Astrocyte (in vitro differentiated cells and primary cell): ENCODE measurements around the gene POC1B. TPM values are rescaled to one million over a fixed set of nuclear protein-coding genes. Genes with fewer than 3 reads are reported as not detected.

Experiments used
- DNase-seq: peaks from one replicate; pipeline ENCODE4 v3.0.0-alpha.2; 2010; ENCODE audit warnings: low read depth
- FAIRE-seq: peaks from 2 replicates; lab custom pipeline; 2011; peaks lifted over from hg19 to GRCh38; lab: Jason Lieb, UNC
- H2AFZ ChIP-seq: 2 replicates; pipeline ENCODE4 v1.6.0; 2012; ENCODE audit warnings: low read depth, low read length, inconsistent platforms
- H3K27ac ChIP-seq: 2 replicates; pipeline ENCODE4 v1.5.1; 2011; ENCODE audit warnings: low read depth, low read length, inconsistent platforms
- H3K27me3 ChIP-seq: 2 replicates; pipeline ENCODE4 v1.6.0; 2011; ENCODE audit warnings: low read length, inconsistent platforms; ENCODE audit not compliant: insufficient read depth
- H3K36me3 ChIP-seq: 2 replicates; pipeline ENCODE4 v1.5.1; 2011; ENCODE audit warnings: low read length, inconsistent platforms; ENCODE audit not compliant: insufficient read depth
- H3K4me1 ChIP-seq: 2 replicates; pipeline ENCODE4 v1.5.1; 2011; ENCODE audit warnings: low read length, inconsistent platforms; ENCODE audit not compliant: insufficient read depth
- H3K4me2 ChIP-seq: 2 replicates; pipeline ENCODE4 v1.6.0; 2012; ENCODE audit warnings: low read length, inconsistent platforms
- H3K4me3 ChIP-seq: 2 replicates; pipeline ENCODE4 v1.5.1; 2011; ENCODE audit warnings: low read depth, mild to moderate bottlenecking, low read length, inconsistent platforms; ENCODE audit not compliant: insufficient read depth
- H3K79me2 ChIP-seq: 2 replicates; pipeline ENCODE4 v1.6.0; 2012; ENCODE audit warnings: mild to moderate bottlenecking, low read length, inconsistent platforms; ENCODE audit not compliant: insufficient read depth
- H3K9ac ChIP-seq: 2 replicates; pipeline ENCODE4 v1.6.0; 2012; ENCODE audit warnings: mild to moderate bottlenecking, low read length, inconsistent platforms
- H3K9me3 ChIP-seq: 2 replicates; pipeline ENCODE4 v1.5.1; 2012; ENCODE audit warnings: low read depth, mild to moderate bottlenecking, low read length, inconsistent platforms; ENCODE audit not compliant: insufficient read depth
- H4K20me1 ChIP-seq: 2 replicates; pipeline ENCODE4 v1.6.0; 2012; ENCODE audit warnings: low read length, inconsistent platforms; ENCODE audit not compliant: insufficient read depth
- H3K27ac Mint-ChIP-seq: one replicate; pipeline ENCODE4 v1.8.0; 2021; ENCODE audit warnings: mild to moderate bottlenecking, mixed read lengths; ENCODE audit not compliant: unreplicated experiment
- H3K27me3 Mint-ChIP-seq: one replicate; pipeline ENCODE4 v1.8.0; 2021; ENCODE audit warnings: low read depth, mixed read lengths; ENCODE audit not compliant: unreplicated experiment
- H3K36me3 Mint-ChIP-seq: one replicate; pipeline ENCODE4 v1.8.0; 2021; ENCODE audit warnings: low read depth, mixed read lengths; ENCODE audit not compliant: unreplicated experiment
- H3K4me1 Mint-ChIP-seq: one replicate; pipeline ENCODE4 v1.8.0; 2021; ENCODE audit warnings: low read depth, mixed read lengths; ENCODE audit not compliant: unreplicated experiment
- H3K4me3 Mint-ChIP-seq: one replicate; pipeline ENCODE4 v1.8.0; 2021; ENCODE audit warnings: mild to moderate bottlenecking, moderate library complexity, mixed read lengths; ENCODE audit not compliant: unreplicated experiment
- H3K9me3 Mint-ChIP-seq: one replicate; pipeline ENCODE4 v1.8.0; 2021; ENCODE audit warnings: mild to moderate bottlenecking, mixed read lengths; ENCODE audit not compliant: unreplicated experiment
- CTCF ChIP-seq: IDR thresholded peaks from 2 replicates; pipeline ENCODE4 v1.5.1; 2011; ENCODE audit warnings: low read depth, mild to moderate bottlenecking, inconsistent platforms, low read length, moderate library complexity; ENCODE audit not compliant: insufficient read depth
- EZH2 ChIP-seq: IDR thresholded peaks from 2 replicates; pipeline ENCODE4 v1.6.1; 2012; ENCODE audit warnings: mild to moderate bottlenecking, low read length, inconsistent platforms; ENCODE audit not compliant: insufficient read depth
- total RNA-seq: library from RNA; stranded (reverse); gene quantifications from 2 replicates; pipeline ENCODE4 v1.2.1, GENCODE V29; 2021

Gene POC1B
- total RNA-seq, 1 donor from 2014 or later: 10.6 TPM

GRCh38 chr12:89414851-89415250, 111.0 kb downstream of the POC1B start:
- Histone ChIP-seq H3K4me3 (no peak overlapping the region), H3K9ac (no peak overlapping the region), H3K4me2 (no peak overlapping the region), H3K27ac (no peak overlapping the region), H3K4me1 (peaks cover 3% of the 10 kb centered on the region), H2AFZ (no peak overlapping the region), H3K79me2 (no peaks in the 10 kb centered on the region), H3K27me3 (no peaks in the 10 kb centered on the region), H3K36me3 (no peaks in the 10 kb centered on the region), H4K20me1 (no peaks in the 10 kb centered on the region), H3K9me3 (no peaks in the 10 kb centered on the region)
- no peaks in the 10 kb centered on the region for H3K9me3 Mint-ChIP-seq
- no peak overlapping the region for H3K4me3 Mint-ChIP-seq
- no peaks in the 10 kb centered on the region for H3K27me3 Mint-ChIP-seq
- DNase-seq (peak; percentile 66), FAIRE-seq (no peak)
- TF ChIP-seq EZH2 (no peak), CTCF (no peak)
- no peak overlapping the region for H3K27ac Mint-ChIP-seq
- no peaks in the 10 kb centered on the region for H3K36me3 Mint-ChIP-seq
- H3K4me1 Mint-ChIP-seq: peaks cover 10% of the 10 kb centered on the region

GRCh38 chr12:89414322-89414721, 111.5 kb downstream of the POC1B start:
- no peaks in the 10 kb centered on the region for H3K36me3 Mint-ChIP-seq
- DNase-seq (no peak), FAIRE-seq (no peak)
- H3K27me3 Mint-ChIP-seq: no peaks in the 10 kb centered on the region
- Histone ChIP-seq H3K4me2 (no peak overlapping the region), H4K20me1 (no peaks in the 10 kb centered on the region), H3K27ac (no peak overlapping the region), H3K4me3 (no peak overlapping the region), H3K4me1 (peaks cover 3% of the 10 kb centered on the region), H3K9ac (no peak overlapping the region), H3K79me2 (no peaks in the 10 kb centered on the region), H3K36me3 (no peaks in the 10 kb centered on the region), H3K9me3 (no peaks in the 10 kb centered on the region), H3K27me3 (no peaks in the 10 kb centered on the region), H2AFZ (no peak overlapping the region)
- H3K4me1 Mint-ChIP-seq: peaks cover 10% of the 10 kb centered on the region
- TF ChIP-seq EZH2 (no peak), CTCF (no peak)
- no peak overlapping the region for H3K27ac Mint-ChIP-seq
- H3K4me3 Mint-ChIP-seq: no peak overlapping the region
- no peaks in the 10 kb centered on the region for H3K9me3 Mint-ChIP-seq

GRCh38 chr12:89413234-89413633, 112.6 kb downstream of the POC1B start:
- peaks cover 1% of the 10 kb centered on the region for H3K36me3 Mint-ChIP-seq
- Histone ChIP-seq H3K9me3 (no peaks in the 10 kb centered on the region), H3K27me3 (no peaks in the 10 kb centered on the region), H3K4me3 (no peak overlapping the region), H3K9ac (no peak overlapping the region), H2AFZ (no peak overlapping the region), H3K4me1 (peaks cover 3% of the 10 kb centered on the region), H3K4me2 (no peak overlapping the region), H3K27ac (no peak overlapping the region), H3K79me2 (no peaks in the 10 kb centered on the region), H4K20me1 (no peaks in the 10 kb centered on the region), H3K36me3 (no peaks in the 10 kb centered on the region)
- no peak overlapping the region for H3K4me3 Mint-ChIP-seq
- FAIRE-seq: no peak
- H3K4me1 Mint-ChIP-seq: peaks cover 10% of the 10 kb centered on the region
- TF ChIP-seq EZH2: no peak
- TF ChIP-seq CTCF: no peak
- H3K27ac Mint-ChIP-seq: no peak overlapping the region
- no peaks in the 10 kb centered on the region for H3K9me3 Mint-ChIP-seq
- H3K27me3 Mint-ChIP-seq: no peaks in the 10 kb centered on the region
- DNase-seq: no peak
